NCI-H82 treated with DMSO at 0.1 percent for 48 hours (cell line): ENCODE results near the gene C4orf36.

Source experiments
- DNase-seq: peaks from one replicate; lab custom pipeline; 2025; ENCODE audit not compliant: unreplicated experiment; lab: John Stamatoyannopoulos, UW

The C4orf36 gene

DNA sequence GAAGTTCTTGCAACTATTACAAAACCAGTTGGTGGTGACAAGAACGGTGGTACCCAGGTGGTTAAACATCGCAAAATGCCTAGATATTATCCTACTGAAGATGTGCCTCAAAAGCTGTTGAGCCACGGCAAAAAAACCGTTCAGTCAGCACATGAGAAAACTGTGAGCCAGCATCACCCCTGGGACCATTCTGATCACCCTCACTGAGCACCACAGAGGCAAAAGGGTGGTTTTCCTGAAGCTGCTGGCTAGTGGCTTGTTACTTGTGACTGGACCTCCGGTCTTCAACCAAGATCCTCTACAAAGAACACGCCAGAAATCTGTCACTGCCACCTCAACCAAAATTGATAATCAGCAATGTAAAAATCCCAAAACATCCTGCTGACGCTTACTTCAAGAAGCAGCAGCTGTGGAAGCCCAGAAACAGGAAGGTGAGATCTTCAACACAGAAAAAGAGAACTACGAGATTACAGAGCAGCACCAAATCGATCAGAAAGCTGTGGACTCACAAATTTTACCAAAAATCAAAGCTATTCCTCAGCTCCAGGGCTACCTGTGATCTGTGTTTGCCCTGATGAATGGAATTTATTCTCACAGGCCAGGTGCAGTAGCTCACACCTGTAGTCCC lies 21.7 kb downstream of the C4orf36 start:
- no peak for DNase-seq

GRCh38 chr4:86857341-86858052 lies 34.7 kb downstream of the C4orf36 start:
- no peak for DNase-seq

DNA sequence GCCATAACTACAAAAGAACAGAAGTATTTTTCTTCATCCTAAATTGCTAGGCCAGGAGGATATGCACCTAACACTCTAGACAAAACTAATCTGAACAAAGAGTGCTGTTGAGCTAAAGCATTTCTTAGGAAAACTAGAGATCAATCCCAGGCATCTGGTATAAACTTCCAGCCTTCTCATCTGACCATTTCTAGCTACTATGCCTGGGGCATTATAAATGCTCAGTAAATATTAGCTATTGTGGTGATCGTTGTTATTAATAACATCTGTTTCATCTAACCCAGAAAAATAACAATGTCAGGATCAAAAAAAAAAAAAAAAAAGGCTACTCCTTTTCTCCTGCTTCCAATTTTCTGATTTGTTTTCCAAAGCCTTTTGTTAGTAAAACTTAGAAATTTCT lies 35.3 kb downstream of the C4orf36 start:
- no peak for DNase-seq

GRCh38 chr4:86855572-86855971 lies 36.6 kb downstream of the C4orf36 start:
- DNase-seq: no peak

DNA sequence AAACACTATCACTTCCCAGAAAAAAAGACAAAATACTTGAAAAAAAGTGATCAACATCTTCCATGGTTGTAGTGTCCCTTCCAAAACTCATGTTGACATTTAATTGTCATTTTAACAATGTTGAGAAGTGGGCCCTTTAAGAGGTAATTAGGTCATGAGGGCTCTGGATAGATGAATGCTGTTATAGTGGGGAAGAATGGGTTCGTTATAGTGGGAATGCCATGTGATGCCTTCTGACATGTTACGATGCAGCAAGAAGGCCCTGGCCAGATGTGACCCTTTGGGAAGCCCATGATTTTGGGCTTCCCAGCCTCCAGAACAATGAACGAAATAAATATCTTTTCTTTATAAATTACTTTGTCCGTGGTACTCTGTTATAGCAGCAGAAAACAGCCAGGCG lies 39.0 kb downstream of the C4orf36 start:
- DNase-seq: no peak

DNA sequence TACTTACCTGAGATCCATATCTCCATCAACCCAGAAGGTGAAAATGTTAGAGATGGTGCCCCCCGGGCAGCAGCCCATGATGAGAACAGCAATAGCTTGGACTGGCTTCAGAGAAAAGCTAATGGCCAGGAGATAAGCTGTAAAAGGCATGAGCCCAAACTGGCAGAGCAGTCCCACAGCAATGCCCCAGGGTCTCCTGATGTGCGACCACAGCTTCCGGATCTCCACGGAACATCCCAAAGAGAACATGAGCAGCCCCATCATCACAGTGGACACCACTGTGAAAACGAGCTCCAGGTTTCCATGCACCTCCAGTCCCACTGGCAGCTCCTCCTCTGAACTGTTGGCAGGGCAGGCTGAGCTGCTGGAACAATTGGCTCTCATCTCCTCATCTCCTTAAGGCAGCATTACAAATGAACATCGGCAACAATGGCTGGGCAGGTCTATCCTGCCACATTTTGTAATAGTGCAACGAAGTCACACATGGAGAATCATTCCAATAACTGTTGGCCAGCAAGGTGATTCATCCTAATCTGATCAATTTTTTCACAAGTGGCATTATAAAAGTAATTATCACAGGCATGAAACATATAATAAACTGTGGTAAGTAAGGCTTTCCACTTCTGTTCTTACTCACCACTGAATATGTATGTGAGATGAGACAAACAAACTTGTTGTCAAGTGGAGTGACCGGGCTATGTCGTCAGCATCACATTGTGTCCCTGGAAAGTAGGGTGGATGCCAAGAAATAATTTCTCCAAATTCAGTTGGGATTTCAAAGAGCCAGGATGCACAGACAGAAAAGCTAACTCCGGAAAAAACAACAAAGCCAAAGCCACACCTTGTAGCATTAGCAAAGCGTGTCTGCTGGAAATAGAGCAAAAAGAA lies 43.2 kb downstream of the C4orf36 start, which contains the start of gene SLC10A6:
SLC10A6 (minus strand) TSS at position 653 of the 888 bp plus-strand sequence; CDS start at position 384, 269 bp downstream.
- no peak for DNase-seq

DNA sequence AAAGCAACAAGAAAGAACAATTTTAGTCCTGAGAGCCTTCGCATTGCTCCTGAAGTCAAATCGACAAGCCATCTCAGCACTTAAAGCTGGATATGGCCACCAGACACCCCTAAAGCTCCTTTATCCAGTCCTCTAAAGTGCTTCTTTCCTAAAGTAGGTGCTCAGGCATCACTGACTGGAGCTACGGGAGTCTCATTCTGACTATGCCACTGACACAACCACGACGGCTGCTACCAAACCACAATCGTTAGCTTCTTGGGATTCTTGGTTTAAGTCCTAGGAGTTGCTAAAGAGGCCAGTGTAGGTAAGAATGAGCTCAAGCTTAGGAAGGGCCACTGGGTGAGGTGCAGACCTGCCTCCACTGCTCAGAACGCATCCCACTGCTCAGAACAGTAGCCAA lies 44.1 kb downstream of the C4orf36 start:
- DNase-seq: no peak

GRCh38 chr4:86847571-86847970 lies 44.7 kb downstream of the C4orf36 start:
- no peak for DNase-seq

GRCh38 chr4:86846921-86847320 lies 45.3 kb downstream of the C4orf36 start:
- no peak for DNase-seq

DNA sequence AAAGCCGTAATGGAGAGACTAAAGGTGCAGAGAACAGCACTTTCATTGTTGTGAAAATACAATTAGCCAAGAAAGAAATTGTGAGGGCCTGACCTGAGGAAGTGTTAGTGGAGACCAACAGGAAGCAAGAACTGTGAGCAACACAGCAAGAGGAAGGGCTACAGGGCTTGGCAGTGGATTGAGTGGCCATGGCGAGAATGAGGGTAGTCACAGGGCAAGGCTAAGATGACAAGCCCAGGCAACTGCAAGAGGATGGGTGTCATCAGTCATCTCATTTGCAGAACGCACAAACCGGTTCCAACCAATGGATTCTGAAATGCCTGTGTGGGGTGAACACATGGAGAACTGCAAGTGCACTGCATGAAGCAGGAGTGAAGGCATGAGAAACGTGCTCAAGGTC lies 46.6 kb downstream of the C4orf36 start:
- no peak for DNase-seq

GRCh38 chr4:86841309-86841708 lies 50.9 kb downstream of the C4orf36 start:
- no peak for DNase-seq

- no peak for DNase-seq
These were observed 51.4 kb downstream of the C4orf36 start for GRCh38 chr4:86840858-86841257.

DNA sequence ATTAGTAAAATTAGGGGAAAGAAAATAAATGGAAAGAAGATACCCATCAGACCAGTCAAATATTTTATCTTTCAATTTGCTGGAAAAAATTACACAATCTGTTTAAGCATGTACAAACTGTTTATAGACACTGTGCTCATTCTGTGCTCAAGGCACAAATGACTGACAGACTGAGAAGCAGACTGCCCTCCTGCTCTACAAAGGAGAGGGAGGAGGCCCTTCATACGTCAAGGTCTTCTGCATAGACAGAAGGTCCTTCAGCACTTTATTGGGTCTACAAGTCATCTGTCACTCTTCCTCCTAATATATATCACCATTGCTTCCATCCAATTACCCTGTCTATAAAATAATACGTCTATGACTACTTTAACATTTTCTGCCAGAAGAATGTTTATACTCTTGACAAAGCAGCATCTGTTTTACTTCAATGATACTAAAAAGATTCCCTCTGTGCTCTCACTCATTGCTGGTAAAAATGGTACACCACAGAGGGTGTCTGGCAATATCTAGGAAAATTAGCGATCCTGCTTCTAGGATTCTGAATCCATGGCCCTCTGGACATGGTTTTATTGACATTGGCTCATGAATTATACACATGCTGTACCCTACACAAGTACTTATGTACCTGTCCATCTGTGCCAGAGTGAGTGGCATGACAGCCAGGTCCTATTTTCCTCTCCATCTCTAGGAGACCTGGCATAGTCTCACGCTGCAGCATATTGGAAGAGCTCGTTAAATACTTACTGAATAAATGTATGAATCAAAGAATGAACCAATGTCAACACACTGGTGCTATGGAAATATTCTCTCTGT lies 54.3 kb downstream of the C4orf36 start:
- DNase-seq: no peak

GRCh38 chr4:86835677-86836076 lies 56.5 kb downstream of the C4orf36 start:
- DNase-seq: no peak

GRCh38 chr4:86834901-86835300 lies 57.3 kb downstream of the C4orf36 start:
- DNase-seq: no peak

- DNase-seq: no peak
These were observed 58.6 kb downstream of the C4orf36 start for GRCh38 chr4:86833615-86834014.

- DNase-seq: no peak
These were observed 60.7 kb downstream of the C4orf36 start for GRCh38 chr4:86831262-86832130.
